Occipital lobe (tissue), 2 donors: ENCODE data around the gene PPP1R36. TPM values are rescaled to one million over a fixed set of nuclear protein-coding genes. Genes with fewer than 3 reads are reported as not detected.
"Not testable (repeated sequence)": the region's sequence is repeated elsewhere in the genome, so short reads cannot be mapped to it uniquely, and the experiment has no call there.

Experiments used
- DNase-seq: peaks from one replicate; lab custom pipeline; 2025; lab: John Stamatoyannopoulos, UW
- total RNA-seq: library from RNA; depleted of rRNA; stranded (reverse); fragments of >200 nt; gene quantifications from one replicate; pipeline ENCODE4 v1.2.3, GENCODE V29; 2014

Gene PPP1R36
- total RNA-seq, 1 donor from 2014 or later: 1.4 TPM

GRCh38 chr14:64612021-64612380, 62.2 kb downstream of the PPP1R36 start:
- DNase-seq: no peak

GRCh38 chr14:64612971-64613666, 63.4 kb downstream of the PPP1R36 start:
- no peak for DNase-seq

- DNase-seq: no peak
These were observed 64.4 kb downstream of the PPP1R36 start for GRCh38 chr14:64614166-64614565.

- DNase-seq: no peak
These were observed 65.1 kb downstream of the PPP1R36 start for GRCh38 chr14:64614805-64615391.

GRCh38 chr14:64617872-64618408, 68.2 kb downstream of the PPP1R36 start:
- DNase-seq: not testable (repeated sequence)

GRCh38 chr14:64620910-64621309, 71.1 kb downstream of the PPP1R36 start:
- no peak for DNase-seq

GRCh38 chr14:64623554-64624165, 73.9 kb downstream of the PPP1R36 start:
- no peak for DNase-seq

- no peak for DNase-seq
These were observed 75.8 kb downstream of the PPP1R36 start for GRCh38 chr14:64625386-64626232.

- no peak for DNase-seq
These were observed 79.2 kb downstream of the PPP1R36 start for GRCh38 chr14:64628940-64629408.

- no peak for DNase-seq
These were observed 81.0 kb downstream of the PPP1R36 start for GRCh38 chr14:64630778-64631177.

- not testable (repeated sequence) for DNase-seq
These were observed 81.5 kb downstream of the PPP1R36 start for GRCh38 chr14:64631222-64631621.

- DNase-seq: no peak
These were observed 82.3 kb downstream of the PPP1R36 start for GRCh38 chr14:64632056-64632455.

GRCh38 chr14:64634558-64634957, 84.8 kb downstream of the PPP1R36 start:
- DNase-seq: no peak

- peak; percentile 40 for DNase-seq
These were observed 86.6 kb downstream of the PPP1R36 start for GRCh38 chr14:64636208-64636979.

- DNase-seq: no peak
These were observed 87.2 kb downstream of the PPP1R36 start for GRCh38 chr14:64636980-64637429.

GRCh38 chr14:64637735-64638473, 88.1 kb downstream of the PPP1R36 start:
- no peak for DNase-seq

- DNase-seq: no peak
These were observed 88.9 kb downstream of the PPP1R36 start for GRCh38 chr14:64638625-64639024.
